ENCODE results near the gene PLA2G2F.
A peak's percentile ranks its signal among the peaks of the same experiment; 100 is the strongest.

Gene PLA2G2F

DNA sequence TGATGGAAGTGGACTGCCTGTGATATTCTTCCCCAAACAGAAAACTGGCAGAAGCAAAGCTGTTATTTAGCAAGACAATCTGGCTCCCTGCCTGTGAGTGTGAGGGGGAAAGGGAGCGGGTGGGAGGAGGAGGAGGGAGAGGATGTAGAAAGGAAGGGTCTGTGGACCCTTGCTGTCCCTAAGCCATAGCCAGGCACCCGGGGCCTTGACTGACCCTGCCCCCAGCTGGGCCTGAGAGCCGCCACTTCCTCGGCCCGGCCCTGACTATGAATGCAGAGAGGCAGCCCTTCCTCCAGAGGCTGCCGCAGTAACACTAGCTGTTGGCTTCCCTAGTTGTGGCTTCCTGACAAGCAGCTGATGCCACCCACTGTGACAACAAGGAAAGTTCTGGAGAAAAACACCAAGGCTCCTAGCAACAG is 13.9 kb downstream of the PLA2G2F start:
- no peak for DNase-seq (ENCODE audit: extremely low read depth, low read depth)
- no peak overlapping the region for H3K4me3 ChIP-seq (replicated peaks; ENCODE audit: low read depth, low read length)
- TF ChIP-seq CTCF (IDR thresholded peaks at IDR 0.05; ENCODE audit: low read depth, low read length, missing control alignments): no peak

DNA sequence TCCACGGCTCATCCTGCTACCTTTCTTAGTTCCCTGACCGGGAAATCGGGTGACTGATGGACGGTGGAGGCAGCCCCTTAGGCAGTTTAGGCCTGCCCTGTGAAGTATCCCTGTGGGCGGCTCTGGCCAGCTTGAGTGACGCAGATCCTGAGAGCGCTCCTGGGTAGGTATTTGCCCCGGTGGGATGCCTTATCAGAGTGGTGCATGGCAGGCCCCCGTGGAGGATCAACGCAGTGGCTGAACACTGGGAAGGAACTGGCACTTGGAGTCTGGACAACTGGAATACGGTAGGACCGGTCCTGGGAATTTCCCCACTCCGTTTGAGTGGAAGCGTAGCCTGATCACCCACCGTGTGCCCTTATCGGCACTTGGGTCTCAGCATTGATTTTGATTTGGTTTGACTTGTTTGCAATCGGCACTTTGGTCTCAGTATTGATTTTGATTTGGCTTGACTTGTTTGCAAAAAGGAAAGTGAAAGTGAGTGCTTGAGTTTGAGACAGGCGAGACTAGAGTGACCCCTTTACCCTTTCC is 15.2 kb downstream of the PLA2G2F start:
- DNase-seq (ENCODE audit: extremely low read depth, low read depth): no peak
- H3K4me3 ChIP-seq (replicated peaks; ENCODE audit: low read depth, low read length): no peak overlapping the region
- no peak for TF ChIP-seq CTCF (IDR thresholded peaks at IDR 0.05; ENCODE audit: low read depth, low read length, missing control alignments)

DNA sequence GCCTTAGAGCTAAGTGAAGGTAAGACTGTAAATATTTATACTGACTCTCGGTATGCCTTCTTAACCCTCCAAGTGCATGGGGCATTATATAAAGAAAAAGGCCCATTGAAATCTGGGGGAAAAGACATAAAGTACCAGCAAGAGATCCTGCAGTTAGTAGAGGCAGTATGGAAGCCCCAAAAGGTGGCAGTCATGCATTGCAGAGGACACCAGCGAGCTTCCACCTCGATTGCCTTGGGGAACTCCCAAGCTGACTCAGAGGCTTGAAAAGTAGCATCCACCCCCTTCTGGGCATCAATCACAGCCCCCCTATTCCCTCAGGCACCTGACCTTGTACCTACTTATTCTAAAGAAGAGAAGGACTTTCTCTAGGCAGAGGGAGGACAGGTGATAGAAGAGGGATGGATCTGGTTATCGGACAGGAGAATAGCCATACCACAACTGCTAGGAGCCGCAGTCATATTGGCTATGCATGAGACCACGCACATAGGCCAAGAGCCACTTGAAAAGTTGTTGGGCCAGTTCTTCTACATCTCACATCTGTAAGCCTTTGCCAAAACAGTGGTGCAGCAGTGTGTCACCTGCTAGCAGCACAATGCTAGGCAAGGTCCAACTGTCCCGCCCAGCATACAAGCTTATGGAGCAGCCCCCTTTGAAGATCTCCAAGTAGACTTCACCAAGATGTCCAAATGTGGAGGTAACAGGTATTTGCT is 19.4 kb downstream of the PLA2G2F start:
- H3K4me3 ChIP-seq (replicated peaks; ENCODE audit: low read depth, low read length): no peak overlapping the region
- DNase-seq (ENCODE audit: extremely low read depth, low read depth): no peak
- no peak for TF ChIP-seq CTCF (IDR thresholded peaks at IDR 0.05; ENCODE audit: low read depth, low read length, missing control alignments)

GRCh38 chr1:20160034-20160433 is 20.9 kb downstream of the PLA2G2F start:
- TF ChIP-seq CTCF (IDR thresholded peaks at IDR 0.05; ENCODE audit: low read depth, low read length, missing control alignments): no peak
- no peak for DNase-seq (ENCODE audit: extremely low read depth, low read depth)
- H3K4me3 ChIP-seq (replicated peaks; ENCODE audit: low read depth, low read length): no peak overlapping the region

DNA sequence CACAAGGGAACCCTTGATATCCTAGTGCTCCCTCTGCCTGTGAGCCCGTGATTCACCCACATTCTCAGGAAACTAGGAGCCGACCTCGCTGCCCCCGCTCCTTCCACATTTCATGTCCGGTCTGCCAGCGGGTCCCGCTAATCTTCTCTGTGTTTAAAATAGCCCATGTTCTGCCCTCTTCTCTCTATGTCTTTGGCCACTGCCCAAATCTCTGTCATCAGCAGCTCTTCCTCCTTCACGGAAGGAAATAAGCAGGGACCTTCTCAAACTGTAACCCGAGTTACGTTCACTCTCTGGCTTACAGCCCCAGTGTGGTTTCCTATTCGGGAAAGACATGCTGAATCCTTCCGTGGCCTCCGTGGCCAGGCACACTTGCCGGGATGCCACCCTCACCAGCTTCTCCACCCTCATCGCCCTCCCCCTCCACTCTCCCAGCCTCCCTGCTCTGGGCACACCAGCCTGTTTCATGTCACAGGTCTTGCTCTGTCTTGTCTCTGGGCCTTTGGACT is 25.6 kb downstream of the PLA2G2F start:
- TF ChIP-seq CTCF (IDR thresholded peaks at IDR 0.05; ENCODE audit: low read depth, low read length, missing control alignments): no peak
- no peak for DNase-seq (ENCODE audit: extremely low read depth, low read depth)
- no peak overlapping the region for H3K4me3 ChIP-seq (replicated peaks; ENCODE audit: low read depth, low read length)

- peak; percentile 36 for TF ChIP-seq CTCF (IDR thresholded peaks at IDR 0.05; ENCODE audit: low read depth, low read length, missing control alignments)
- no peak overlapping the region for H3K4me3 ChIP-seq (replicated peaks; ENCODE audit: low read depth, low read length)
- DNase-seq (ENCODE audit: extremely low read depth, low read depth): no peak
Measured at GRCh38 chr1:20165522-20165951, 26.4 kb downstream of the PLA2G2F start.

All from HFF-Myc (cell line).